Activated CD8-positive, alpha-beta memory T cell treated with anti-CD3 and anti-CD28 coated beads for 48 hours (primary cell): ENCODE data around the gene STAT4.
"Not testable (repeated sequence)": the region's sequence is repeated elsewhere in the genome, so short reads cannot be mapped to it uniquely, and the experiment has no call there.

Experiments used
- DNase-seq, 3 experiments: peaks; one replicate each; pipeline ENCODE4 v3.0.0-alpha.2; 2020; ENCODE audit warnings: low read depth in 2 of 3, low spot score in 2 of 3

The STAT4 gene

DNA sequence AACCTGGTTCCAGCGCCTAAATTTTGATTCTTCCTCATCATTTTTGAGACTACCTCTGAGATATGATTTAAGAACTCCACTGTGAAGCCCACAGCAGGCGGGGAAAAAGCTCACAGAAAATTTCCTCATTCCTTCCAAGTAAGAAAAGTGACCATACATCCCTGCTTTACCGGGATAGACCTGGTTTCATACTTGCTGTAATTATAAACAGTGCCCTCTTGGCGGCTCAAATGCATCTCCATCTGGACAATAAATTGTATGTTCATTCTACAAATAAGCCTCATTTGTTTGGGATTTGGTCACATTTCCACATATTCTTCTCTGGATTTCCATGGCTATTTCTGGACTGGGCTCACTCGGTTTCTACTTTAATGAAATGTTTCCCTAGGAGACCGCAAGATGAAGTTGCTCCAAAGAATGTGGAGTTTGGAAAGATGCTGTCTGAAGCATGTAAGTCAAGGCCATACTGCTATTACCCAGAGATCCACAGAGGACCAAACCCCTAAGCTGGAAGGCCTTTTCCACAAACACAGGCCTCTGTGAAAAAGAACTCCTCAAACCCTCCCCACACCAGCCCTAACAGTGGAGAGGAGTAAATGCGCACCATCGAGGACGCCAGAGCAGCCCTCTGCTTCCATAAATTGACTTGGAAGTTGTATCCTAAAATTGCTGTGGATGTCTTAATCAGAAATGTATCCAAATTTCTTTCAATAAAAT is 150.7 kb downstream of the STAT4 start:
- no peak for DNase-seq

DNA sequence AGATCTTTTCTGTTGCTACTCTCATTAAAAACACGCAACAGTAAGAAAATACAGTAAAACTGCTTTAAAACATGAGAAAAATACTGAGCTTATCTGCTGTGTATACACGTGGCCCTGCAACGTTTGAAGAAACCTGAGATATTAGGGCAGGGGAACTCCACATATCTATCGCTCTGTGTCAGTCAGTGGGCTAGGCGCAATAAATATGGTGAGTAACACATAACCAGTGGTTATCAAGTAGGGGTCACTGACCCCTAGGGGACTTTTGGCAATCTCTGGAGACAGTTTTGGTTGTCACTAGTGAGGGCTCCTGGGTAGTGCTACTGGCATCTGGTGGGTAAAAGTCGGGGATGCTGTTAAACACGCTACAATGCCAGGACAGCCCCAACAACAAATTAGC is 151.7 kb downstream of the STAT4 start:
- DNase-seq = no peak

DNA sequence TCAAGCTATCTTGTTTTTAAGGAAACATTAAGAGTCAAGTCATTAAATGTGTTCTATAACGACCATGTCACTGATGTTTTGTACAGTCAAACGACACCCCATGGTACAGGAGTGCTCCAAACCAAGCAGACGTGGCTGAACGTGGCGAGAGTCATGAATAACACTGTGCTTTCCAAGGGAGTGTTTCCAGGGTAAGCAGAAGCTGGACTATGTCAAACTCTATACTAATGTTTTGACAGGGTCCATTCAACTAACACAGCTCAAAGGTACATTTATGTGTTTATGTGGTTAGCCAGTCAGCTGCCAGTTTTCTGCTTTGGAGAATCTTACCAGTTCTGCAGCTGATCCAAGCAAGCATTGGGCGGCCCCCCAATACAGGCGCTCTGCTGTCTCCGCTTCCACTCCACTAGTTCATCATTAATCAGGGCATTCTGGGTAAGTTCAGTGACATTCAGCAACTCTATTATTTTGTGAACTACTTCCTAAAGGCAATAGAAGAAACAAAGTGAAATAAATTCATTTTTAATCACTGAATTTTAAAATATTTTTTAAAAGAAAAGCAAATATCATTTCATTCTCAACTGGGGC is 153.2 kb downstream of the STAT4 start:
- DNase-seq = no peak

DNA sequence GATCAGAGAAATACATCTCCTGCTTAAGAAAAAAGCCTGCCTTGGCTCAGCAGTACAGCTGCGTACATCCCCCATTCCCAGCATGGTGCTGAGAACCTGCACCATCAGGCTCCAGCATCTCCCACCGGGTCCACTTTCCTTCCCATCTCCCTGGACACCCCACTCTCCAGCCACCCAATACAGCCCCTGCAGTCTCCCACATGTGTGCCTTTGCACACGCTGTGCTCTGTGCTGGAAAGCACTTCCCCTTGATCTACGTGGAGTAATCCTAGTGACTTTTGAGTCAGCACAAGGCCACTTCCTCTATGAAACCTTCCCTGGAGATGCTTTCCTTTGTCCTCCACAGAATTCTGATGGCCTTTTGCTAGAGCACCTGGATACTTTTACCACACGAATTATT is 153.8 kb downstream of the STAT4 start:
- no peak for DNase-seq

DNA sequence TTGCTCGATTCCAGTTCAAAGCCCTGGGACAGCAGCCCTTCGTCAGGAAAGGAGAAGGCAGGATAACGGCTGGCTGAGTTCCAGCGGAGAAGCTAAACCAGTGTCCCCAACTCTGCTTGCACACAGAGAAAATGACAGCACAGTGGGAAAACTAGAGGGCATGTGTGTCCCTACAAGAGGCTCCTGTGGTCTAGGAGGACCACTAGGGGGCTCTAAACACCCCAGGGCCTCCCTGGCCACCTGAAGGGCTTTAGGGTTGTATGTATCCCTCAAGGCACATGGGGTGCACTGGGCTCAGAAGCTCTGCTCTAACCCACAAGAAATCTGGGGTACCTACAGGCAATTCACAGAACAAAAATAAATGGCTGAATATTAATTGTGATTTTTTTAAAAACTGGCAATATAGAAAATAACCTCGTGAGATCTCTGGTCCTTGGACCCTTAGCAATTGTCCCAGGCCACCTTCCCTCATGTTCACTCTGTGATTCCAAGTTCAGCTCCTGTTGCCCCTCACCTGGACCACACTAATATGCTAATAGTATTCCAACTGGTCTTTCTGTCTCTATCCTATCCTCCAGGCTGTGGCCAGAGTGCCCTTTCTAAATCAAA is 154.4 kb downstream of the STAT4 start:
- no peak for DNase-seq

DNA sequence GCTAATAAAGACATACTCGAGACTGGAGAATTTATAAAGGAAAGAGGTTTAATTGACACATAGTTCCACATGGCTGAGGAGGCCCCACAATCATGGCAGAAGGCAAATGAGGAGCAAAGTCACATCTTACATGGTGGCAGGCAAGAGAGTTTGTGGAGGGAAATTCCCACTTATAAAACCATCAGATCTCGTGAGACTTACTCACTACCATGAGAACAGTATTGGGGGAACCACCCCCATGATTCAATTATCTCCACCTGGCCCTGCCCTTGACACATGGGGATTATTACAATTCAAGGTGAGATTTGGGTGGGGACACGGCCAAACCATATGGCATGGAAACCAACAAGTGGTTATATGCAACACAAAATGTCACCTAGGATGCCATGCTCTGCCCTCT is 155.5 kb downstream of the STAT4 start:
- not testable (repeated sequence) for DNase-seq

DNA sequence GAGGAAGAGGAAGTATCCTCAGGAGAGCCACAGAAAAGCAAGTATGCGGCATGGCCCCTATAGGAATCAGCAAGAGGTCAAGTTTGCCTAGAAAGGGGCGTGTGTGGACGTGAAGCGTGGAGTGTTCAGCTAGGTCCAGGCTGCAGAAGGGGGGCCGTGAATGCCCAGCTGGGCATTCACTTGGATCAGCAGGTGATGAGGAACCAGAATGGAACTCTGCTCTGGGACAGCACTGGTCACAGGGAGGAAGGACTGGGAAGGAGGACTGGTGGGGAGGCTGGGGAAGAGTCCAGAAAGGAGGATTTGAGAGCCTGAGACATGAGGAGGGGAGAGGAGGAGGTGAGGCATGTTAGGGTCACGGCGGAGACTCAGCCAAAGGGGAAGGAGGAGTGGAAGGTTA is 156.6 kb downstream of the STAT4 start:
- DNase-seq = no peak

DNA sequence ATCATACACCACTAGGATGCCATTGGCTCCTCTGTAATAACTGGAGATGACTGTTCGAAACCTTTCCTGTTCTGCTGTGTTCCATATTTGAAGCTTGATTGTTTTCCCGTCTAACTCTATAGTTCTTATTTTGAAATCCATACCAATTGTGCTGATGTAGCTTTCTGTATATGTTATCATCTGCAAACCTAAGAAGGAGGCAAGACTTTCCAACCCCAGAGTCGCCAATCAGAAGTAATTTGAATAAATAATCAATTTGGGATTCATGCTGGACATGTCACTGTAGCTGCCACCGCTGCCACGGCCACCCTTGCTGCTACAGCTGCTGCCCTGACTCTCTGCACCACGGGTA is 157.5 kb downstream of the STAT4 start:
- DNase-seq = no peak

DNA sequence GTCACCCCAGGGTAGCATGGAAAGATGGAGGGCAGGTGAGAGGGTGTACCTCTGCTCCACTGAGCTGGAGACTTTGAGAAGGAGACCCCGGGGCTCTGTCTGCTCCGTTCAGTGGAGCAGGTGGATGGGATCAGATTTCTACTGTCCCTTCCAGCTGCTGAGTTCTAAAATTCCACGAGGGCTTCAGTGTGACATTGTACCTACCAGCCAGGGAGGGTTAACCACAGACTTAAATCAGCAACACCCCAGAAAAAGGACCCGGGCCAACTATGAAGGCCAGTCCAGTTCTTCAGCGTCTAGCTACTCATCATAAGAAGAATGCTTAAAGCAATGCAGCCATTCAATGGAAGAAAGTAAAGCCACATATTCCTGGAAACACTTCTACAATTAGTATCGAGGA is 160.7 kb downstream of the STAT4 start:
- no peak for DNase-seq

DNA sequence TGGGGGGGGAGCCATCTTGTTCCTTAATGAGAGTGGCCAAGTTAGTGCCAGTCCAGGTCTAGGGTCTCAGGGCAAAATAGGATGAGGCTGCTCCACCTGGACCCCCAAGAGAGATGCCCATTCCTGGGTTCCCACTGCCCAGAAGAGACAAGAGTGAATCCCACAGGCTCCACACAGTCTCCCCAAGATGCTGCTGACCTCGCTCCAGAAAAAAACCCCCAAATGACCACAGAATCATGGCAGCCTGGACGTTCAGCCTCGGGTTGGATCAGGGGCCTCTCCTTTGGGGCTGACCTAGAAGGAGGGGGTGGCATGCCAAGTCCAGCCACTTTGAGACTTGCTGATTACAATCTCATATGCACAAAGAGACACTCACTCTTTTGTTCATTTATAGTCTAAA is 161.9 kb downstream of the STAT4 start:
- DNase-seq = no peak

DNA sequence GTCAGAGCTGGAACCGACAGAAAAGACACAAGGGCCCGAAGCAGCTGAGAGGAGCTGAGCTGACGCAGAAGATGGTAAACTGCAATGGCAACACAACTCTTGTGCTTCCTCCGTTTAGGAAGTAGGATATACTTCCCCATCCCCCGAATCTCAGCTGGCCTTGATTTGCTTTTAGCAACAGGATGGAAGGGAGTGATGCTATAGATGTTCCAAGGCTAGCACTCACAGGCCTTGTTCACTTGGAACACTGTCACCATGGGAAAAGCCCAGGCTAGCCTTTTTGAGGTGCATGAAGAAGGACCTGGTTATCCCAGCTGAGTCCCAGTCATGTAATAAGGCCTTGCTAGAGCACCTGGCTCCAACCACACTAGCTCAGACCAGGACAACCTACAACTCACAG is 162.9 kb downstream of the STAT4 start:
- DNase-seq = no peak

DNA sequence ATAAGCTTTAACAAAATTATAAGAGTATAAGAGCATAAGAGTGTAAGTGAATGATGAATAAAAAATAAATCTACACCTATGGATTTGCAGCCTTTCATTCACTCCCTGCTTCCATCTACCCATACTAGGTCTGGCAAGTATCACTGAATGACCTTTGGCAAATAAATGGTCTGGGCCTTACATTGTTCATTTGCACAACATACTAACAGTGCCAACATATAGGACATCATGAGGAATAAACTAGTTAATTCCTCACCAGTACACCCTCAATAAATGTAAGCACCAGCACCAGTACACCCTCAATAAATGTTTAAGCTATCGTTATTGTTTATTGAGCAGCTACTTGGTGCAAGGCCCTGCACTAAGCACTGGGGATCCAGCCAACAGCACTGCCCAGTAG is 163.7 kb downstream of the STAT4 start:
- DNase-seq = no peak

DNA sequence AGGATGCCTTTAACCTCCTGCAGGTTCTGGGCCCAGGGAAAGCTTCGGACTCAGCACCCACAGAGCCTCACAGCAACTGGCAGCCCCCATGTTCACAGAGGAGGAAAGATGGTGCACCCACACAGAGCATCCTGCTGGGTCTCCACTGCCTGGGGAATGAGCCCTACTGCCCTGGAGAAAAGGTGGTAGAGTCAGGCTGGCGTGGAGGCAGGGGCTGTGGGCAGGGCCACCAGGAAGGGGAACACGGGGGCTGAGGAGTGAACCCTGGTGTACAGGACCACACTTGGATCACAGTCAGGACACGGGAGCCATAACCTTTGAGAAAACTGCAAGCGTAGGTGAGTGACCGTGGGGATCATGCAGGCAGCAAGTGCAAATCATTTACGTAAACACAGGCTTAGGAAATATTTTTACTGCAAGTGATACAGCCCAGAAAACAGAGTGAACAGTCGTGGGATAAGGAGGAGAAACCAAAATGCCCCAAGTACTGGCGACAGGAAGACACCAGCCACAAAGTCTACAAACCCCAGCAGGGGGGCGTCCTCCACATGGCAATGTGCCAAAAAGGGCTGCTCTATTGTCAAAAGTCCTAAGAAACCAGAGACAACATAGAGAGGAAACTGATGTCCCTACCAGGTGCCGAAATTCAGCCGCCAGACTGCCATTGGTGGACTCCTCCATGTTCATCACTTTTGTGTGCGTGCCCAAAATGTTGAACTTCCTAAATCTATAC is 164.4 kb downstream of the STAT4 start:
- no peak for DNase-seq

DNA sequence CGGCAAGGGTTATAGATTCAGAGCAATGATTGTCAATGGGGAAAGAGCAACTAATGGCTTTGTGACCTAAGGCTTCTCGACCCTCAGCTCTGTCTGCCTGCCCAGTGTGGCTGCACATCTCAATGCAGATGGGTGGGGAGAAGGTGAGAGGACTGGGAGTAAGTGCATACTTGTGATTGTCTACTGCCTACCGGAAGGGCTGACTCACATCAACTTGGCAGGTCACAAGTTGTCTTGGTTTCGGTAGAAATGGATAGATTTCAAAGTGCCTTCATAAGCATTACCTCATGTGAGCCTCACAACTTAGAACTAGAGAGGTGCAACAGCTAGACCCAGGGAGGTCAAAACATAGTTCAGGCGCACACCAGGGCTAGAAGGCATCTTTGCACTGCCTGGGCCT is 166.2 kb downstream of the STAT4 start:
- DNase-seq = no peak

DNA sequence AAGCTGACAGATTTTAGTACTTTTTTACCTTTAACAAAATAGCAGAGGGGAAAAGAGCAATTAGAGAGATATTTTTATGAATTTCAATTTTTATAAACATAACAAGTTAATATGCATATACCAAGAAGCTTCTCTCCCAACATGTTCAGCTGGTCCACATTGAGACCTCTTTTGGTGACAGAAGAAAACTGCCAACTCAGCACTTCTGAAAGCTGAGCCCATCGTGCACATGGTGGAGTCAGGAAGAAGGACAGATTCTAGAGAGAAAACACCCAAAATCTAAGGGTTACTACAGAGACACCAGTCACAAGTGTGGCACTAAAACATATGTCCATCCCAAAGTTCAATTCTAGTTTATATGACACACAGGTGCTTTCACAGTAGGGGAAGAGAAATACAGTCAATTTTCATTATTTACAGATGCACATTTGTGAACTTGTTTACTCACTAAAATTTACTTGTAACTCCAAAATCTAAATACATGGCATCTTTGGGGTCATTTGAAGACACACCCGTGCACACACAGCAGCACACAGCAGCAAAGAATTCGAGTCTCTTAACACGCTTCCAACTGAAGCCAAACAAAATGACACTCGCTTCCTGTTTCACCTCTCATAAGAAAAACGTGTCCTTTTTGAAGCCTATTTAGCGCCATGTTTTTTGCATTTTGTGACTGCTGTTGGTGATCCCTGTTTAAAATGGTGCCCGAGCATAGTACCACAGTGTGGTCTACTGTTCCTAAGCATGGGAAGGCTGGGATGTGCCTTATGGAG is 168.3 kb downstream of the STAT4 start:
- DNase-seq = no peak

DNA sequence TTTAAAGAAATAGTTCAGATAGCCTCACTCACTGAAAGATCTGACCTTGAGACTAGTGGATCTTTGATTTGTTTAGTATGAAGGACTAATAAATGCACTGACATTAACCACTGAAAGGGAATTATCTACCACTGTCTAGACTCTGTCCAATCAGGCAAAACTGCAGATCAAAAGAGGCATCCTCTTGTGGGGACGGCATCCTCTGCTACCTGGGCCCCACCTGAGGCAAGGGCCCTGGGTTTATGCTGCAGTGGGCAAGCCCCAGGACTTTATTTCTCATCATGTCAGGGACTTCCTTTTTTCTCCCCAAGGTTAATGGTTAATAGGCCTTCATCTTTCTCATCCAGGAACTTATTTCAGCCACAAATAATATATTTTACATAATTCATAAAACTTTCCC is 169.1 kb downstream of the STAT4 start:
- DNase-seq = no peak

DNA sequence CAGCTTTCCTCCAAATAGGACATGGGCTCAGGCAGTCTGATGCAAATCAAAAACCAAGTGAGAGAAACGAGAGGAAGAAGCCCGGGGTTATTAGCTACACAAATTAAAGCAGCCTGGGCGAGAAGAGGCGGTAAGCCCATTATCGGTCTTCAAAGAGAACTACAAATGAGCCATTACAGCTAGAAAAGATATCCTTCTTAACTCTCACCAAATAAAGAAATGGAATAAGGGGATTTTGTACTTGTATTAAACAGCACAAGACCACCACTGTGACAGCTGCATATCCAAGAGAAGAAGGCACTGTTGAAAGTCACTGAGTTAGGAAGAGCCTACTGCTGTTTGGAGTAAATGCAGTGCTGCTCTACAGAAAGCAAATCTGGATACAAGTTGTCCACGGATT is 169.5 kb downstream of the STAT4 start:
- no peak for DNase-seq

DNA sequence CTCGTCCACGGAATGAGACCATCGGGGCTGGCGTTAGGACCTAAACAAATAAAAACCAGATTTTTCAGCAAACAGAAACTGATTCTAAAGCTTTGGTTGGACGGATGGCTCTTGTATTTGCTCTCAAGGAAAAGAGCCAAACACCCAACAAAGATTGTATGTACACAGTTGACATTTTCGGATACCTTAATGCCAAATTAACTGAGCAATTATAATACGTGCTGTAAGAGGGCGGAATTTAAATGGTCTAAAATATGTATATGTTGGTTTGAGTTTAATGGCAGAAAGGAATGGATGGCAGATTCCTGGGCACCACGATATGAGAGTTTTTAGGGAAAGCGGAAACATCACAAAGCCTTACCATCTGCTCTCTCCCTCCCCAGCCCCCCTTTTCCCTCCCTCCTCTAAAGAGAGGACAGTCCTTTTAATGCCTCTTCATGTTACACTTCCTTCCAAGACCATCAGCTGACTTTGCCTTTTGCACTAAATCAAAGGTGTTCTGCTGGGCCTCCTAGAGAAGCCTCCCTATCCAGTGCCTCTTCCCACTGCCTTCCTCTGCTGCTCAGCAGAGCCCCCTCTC is 170.1 kb downstream of the STAT4 start:
- DNase-seq = no peak

DNA sequence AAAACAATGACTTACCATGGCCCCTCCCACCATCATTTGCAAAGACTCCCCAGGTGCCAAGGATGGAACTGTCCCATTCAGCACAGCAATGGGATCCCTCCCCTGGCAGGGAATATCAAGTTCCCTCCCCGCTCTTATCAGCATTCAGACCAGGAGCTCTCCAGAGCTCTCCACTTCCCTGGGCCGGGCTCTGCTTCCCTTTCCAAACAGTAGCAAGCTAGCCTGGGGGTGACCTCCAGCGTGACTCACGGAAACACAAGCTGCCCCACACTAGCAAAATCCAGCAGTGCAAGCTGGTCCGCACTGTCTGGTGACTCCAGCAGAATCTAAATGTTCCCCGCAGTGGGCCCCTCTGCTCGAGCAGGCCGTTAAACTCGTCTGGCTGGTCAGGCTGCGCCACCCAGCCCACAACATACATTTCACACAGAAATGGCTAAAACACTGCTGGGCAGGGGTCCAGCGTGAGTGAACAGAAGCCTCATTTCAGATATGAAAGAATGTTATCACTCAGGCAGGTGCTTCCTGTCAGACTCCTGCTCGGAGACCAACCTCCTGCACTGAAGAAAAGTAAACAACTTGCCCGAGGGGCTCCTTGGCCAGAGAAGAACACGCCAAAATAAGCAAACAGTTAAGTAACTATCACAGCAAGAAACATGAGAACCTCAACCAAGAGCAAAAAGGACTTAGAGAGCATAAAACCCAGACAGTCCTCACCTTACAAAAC is 170.7 kb downstream of the STAT4 start:
- DNase-seq = no peak
